Activated naive CD8-positive, alpha-beta T cell treated with anti-CD3 and anti-CD28 coated beads for 36 hours (primary cell): ENCODE data around the gene LYSMD1. TPM values are rescaled to one million over a fixed set of nuclear protein-coding genes. Genes with fewer than 3 reads are reported as not detected.
"Not testable (repeated sequence)": the region's sequence is repeated elsewhere in the genome, so short reads cannot be mapped to it uniquely, and the experiment has no call there.

Source experiments
- DNase-seq: peaks from one replicate; pipeline ENCODE4 v3.0.0; 2021
- H3K27ac Mint-ChIP-seq: one replicate; pipeline ENCODE4 v1.8.0; 2022; ENCODE audit warnings: mild to moderate bottlenecking, moderate library complexity, mixed read lengths
- H3K27me3 Mint-ChIP-seq: one replicate; pipeline ENCODE4 v1.8.0; 2022; ENCODE audit warnings: mild to moderate bottlenecking, mixed read lengths
- H3K36me3 Mint-ChIP-seq: one replicate; pipeline ENCODE4 v1.8.0; 2021; ENCODE audit warnings: mild to moderate bottlenecking, mixed read lengths
- H3K4me1 Mint-ChIP-seq: one replicate; pipeline ENCODE4 v1.8.0; 2021; ENCODE audit warnings: mixed read lengths
- H3K4me3 Mint-ChIP-seq: one replicate; pipeline ENCODE4 v1.8.0; 2022; ENCODE audit warnings: mild to moderate bottlenecking, moderate library complexity, mixed read lengths
- H3K9me3 Mint-ChIP-seq: one replicate; pipeline ENCODE4 v1.8.0; 2022; ENCODE audit warnings: mixed read lengths
- total RNA-seq, 2 experiments: library from RNA; stranded (reverse); gene quantifications; one replicate each; pipeline ENCODE4 v1.2.3, GENCODE V29; 2021

Gene LYSMD1
- 1 to 10 TPM; 3.5 TPM for total RNA-seq

- H3K9me3 Mint-ChIP-seq = no peaks in the 10 kb centered on the region
- H3K27me3 Mint-ChIP-seq = no peaks in the 10 kb centered on the region
- H3K27ac Mint-ChIP-seq = peak within 1 kb of the TSS; percentile 98
- peaks cover 34% of the 10 kb centered on the region for H3K36me3 Mint-ChIP-seq
- peaks cover 57% of the 10 kb centered on the region for H3K4me1 Mint-ChIP-seq
- peak; percentile 95 for DNase-seq
- peak within 1 kb of the TSS; percentile 96 for H3K4me3 Mint-ChIP-seq
Observed at GRCh38 chr1:151165738-151166504, at the start of gene LYSMD1, which contains the start of gene SCNM1. TSS of gene LYSMD1 (minus strand) at chr1:151165902. CDS start at chr1:151165258, 644 bp downstream. TSS of gene SCNM1 (plus strand) at chr1:151166144. CDS start at chr1:151166153, 9 bp downstream.

GRCh38 chr1:151213560-151213959 lies 47.9 kb upstream of the LYSMD1 start:
- Mint-ChIP-seq H3K36me3 (peaks cover 20% of the 10 kb centered on the region), H3K9me3 (no peaks in the 10 kb centered on the region), H3K27me3 (no peaks in the 10 kb centered on the region), H3K27ac (no peak overlapping the region), H3K4me1 (peaks cover 22% of the 10 kb centered on the region), H3K4me3 (no peak overlapping the region)
- DNase-seq = no peak

- H3K9me3 Mint-ChIP-seq = no peaks in the 10 kb centered on the region
- peaks cover 17% of the 10 kb centered on the region for H3K36me3 Mint-ChIP-seq
- no peak overlapping the region for H3K4me3 Mint-ChIP-seq
- no peaks in the 10 kb centered on the region for H3K27me3 Mint-ChIP-seq
- peaks cover 21% of the 10 kb centered on the region for H3K4me1 Mint-ChIP-seq
- H3K27ac Mint-ChIP-seq = peak overlapping the region; percentile 76
- DNase-seq = no peak
Observed at GRCh38 chr1:151211972-151212705, 46.4 kb upstream of the LYSMD1 start.

- no peak for DNase-seq
- H3K36me3 Mint-ChIP-seq = peaks cover 18% of the 10 kb centered on the region
- H3K27ac Mint-ChIP-seq = no peak overlapping the region
- peaks cover 19% of the 10 kb centered on the region for H3K4me1 Mint-ChIP-seq
- H3K9me3 Mint-ChIP-seq = no peaks in the 10 kb centered on the region
- no peaks in the 10 kb centered on the region for H3K27me3 Mint-ChIP-seq
- H3K4me3 Mint-ChIP-seq = no peak overlapping the region
Observed at GRCh38 chr1:151210830-151211229, 45.1 kb upstream of the LYSMD1 start.

- not testable (repeated sequence) for H3K27me3 Mint-ChIP-seq, H3K9me3 Mint-ChIP-seq, H3K4me3 Mint-ChIP-seq, H3K27ac Mint-ChIP-seq, DNase-seq
- Mint-ChIP-seq H3K36me3 (peaks cover 17% of the 10 kb centered on the region), H3K4me1 (peaks cover 27% of the 10 kb centered on the region)
Observed at GRCh38 chr1:151205381-151205965, 39.8 kb upstream of the LYSMD1 start.

- Mint-ChIP-seq H3K36me3 (peaks cover 27% of the 10 kb centered on the region), H3K27ac (peak overlapping the region; percentile 98), H3K4me3 (peak overlapping the region; percentile 99), H3K9me3 (no peaks in the 10 kb centered on the region), H3K27me3 (peaks cover 4% of the 10 kb centered on the region), H3K4me1 (peaks cover 46% of the 10 kb centered on the region)
- no peak for DNase-seq
Observed at GRCh38 chr1:151199873-151200581, 34.3 kb upstream of the LYSMD1 start.

- H3K36me3 Mint-ChIP-seq = peaks cover 27% of the 10 kb centered on the region
Observed at GRCh38 chr1:151198254-151199127, 32.8 kb upstream of the LYSMD1 start, which contains the start of gene PIP5K1A. TSS of gene PIP5K1A (plus strand) at chr1:151198552. CDS start at chr1:151198997, 445 bp downstream.

GRCh38 chr1:151197863-151198253 lies 32.2 kb upstream of the LYSMD1 start:
- Mint-ChIP-seq H3K36me3 (peaks cover 25% of the 10 kb centered on the region), H3K27ac (peak overlapping the region; percentile 98), H3K4me3 (peak overlapping the region; percentile 99), H3K27me3 (peaks cover 4% of the 10 kb centered on the region), H3K9me3 (no peaks in the 10 kb centered on the region), H3K4me1 (peaks cover 34% of the 10 kb centered on the region)
- DNase-seq = no peak

More at GRCh38 chr1:151198254-151199127, 32.8 kb upstream of the LYSMD1 start, which contains the start of gene PIP5K1A:
- no peaks in the 10 kb centered on the region for H3K9me3 Mint-ChIP-seq
- peak within 1 kb of the TSS; percentile 99 for H3K4me3 Mint-ChIP-seq
- peaks cover 4% of the 10 kb centered on the region for H3K27me3 Mint-ChIP-seq
- H3K27ac Mint-ChIP-seq = peak within 1 kb of the TSS; percentile 98
- peak; percentile 97 for DNase-seq
- H3K4me1 Mint-ChIP-seq = peaks cover 37% of the 10 kb centered on the region

GRCh38 chr1:151196292-151196800 lies 30.6 kb upstream of the LYSMD1 start:
- peaks cover 19% of the 10 kb centered on the region for H3K36me3 Mint-ChIP-seq
- peaks cover 25% of the 10 kb centered on the region for H3K4me1 Mint-ChIP-seq
- H3K27me3 Mint-ChIP-seq = peaks cover 4% of the 10 kb centered on the region
- no peaks in the 10 kb centered on the region for H3K9me3 Mint-ChIP-seq
- DNase-seq = peak; percentile 32
- no peak overlapping the region for H3K4me3 Mint-ChIP-seq
- H3K27ac Mint-ChIP-seq = peak overlapping the region; percentile 62

- peaks cover 21% of the 10 kb centered on the region for H3K4me1 Mint-ChIP-seq
Observed at GRCh38 chr1:151194894-151195594, 29.3 kb upstream of the LYSMD1 start.

GRCh38 chr1:151193856-151194255 lies 28.2 kb upstream of the LYSMD1 start:
- Mint-ChIP-seq H3K4me1 (peaks cover 18% of the 10 kb centered on the region), H3K9me3 (no peaks in the 10 kb centered on the region), H3K4me3 (no peak overlapping the region), H3K36me3 (peaks cover 4% of the 10 kb centered on the region), H3K27ac (no peak overlapping the region), H3K27me3 (peaks cover 4% of the 10 kb centered on the region)
- no peak for DNase-seq

More at GRCh38 chr1:151194894-151195594, 29.3 kb upstream of the LYSMD1 start:
- H3K27me3 Mint-ChIP-seq, DNase-seq, H3K27ac Mint-ChIP-seq, H3K9me3 Mint-ChIP-seq, H3K4me3 Mint-ChIP-seq: not testable (repeated sequence)
- peaks cover 16% of the 10 kb centered on the region for H3K36me3 Mint-ChIP-seq

GRCh38 chr1:151193304-151193703 lies 27.6 kb upstream of the LYSMD1 start:
- Mint-ChIP-seq H3K4me1 (peaks cover 21% of the 10 kb centered on the region), H3K9me3 (no peaks in the 10 kb centered on the region), H3K4me3 (no peak overlapping the region), H3K27me3 (peaks cover 1% of the 10 kb centered on the region), H3K36me3 (peaks cover 4% of the 10 kb centered on the region), H3K27ac (no peak overlapping the region)
- DNase-seq = no peak

GRCh38 chr1:151192047-151192446 lies 26.3 kb upstream of the LYSMD1 start:
- H3K27ac Mint-ChIP-seq = no peak overlapping the region
- no peak overlapping the region for H3K4me3 Mint-ChIP-seq
- peaks cover 15% of the 10 kb centered on the region for H3K4me1 Mint-ChIP-seq
- peaks cover 4% of the 10 kb centered on the region for H3K36me3 Mint-ChIP-seq
- no peaks in the 10 kb centered on the region for H3K27me3 Mint-ChIP-seq
- H3K9me3 Mint-ChIP-seq = no peaks in the 10 kb centered on the region
- DNase-seq = no peak
